Activated naive CD4-positive, alpha-beta T cell treated with anti-CD3 and anti-CD28 coated beads, Interleukin-2, amount 50 U/mL, for 72 hours (primary cell): ENCODE results near the gene TLE5. TPM values are rescaled to one million over a fixed set of nuclear protein-coding genes. Genes with fewer than 3 reads are reported as not detected.

Source experiments
- ATAC-seq, 2 donors: fragments of 150-1000 bp; cut with Tn5 transposase; 2 replicates each; pipeline ENCODE4 v1.10.0; 2021; ENCODE audit warnings: mild to moderate bottlenecking in 2 of 2, moderate library complexity in 2 of 2
- DNase-seq, 2 donors: peaks; one replicate each; pipeline ENCODE4 v3.0.0; 2021 to 2022; ENCODE audit warnings: low spot score in 2 of 2
- H3K27ac Mint-ChIP-seq, 2 donors: one replicate each; pipeline ENCODE4 v1.8.0; 2022; ENCODE audit warnings: mild to moderate bottlenecking in 2 of 2, mixed read lengths in 2 of 2
- H3K36me3 Mint-ChIP-seq, 2 donors: one replicate each; pipeline ENCODE4 v1.8.0; 2022; ENCODE audit warnings: mixed read lengths in 2 of 2
- H3K9me3 Mint-ChIP-seq, 2 donors: one replicate each; pipeline ENCODE4 v1.8.0; 2022; ENCODE audit warnings: mixed read lengths in 2 of 2
- total RNA-seq, 2 donors: library from RNA; stranded (reverse); gene quantifications; one replicate each; pipeline ENCODE4 v1.2.3, GENCODE V29; 2022

The TLE5 gene
- 100 to 1,000 TPM; 335 to 405 TPM for total RNA-seq

DNA sequence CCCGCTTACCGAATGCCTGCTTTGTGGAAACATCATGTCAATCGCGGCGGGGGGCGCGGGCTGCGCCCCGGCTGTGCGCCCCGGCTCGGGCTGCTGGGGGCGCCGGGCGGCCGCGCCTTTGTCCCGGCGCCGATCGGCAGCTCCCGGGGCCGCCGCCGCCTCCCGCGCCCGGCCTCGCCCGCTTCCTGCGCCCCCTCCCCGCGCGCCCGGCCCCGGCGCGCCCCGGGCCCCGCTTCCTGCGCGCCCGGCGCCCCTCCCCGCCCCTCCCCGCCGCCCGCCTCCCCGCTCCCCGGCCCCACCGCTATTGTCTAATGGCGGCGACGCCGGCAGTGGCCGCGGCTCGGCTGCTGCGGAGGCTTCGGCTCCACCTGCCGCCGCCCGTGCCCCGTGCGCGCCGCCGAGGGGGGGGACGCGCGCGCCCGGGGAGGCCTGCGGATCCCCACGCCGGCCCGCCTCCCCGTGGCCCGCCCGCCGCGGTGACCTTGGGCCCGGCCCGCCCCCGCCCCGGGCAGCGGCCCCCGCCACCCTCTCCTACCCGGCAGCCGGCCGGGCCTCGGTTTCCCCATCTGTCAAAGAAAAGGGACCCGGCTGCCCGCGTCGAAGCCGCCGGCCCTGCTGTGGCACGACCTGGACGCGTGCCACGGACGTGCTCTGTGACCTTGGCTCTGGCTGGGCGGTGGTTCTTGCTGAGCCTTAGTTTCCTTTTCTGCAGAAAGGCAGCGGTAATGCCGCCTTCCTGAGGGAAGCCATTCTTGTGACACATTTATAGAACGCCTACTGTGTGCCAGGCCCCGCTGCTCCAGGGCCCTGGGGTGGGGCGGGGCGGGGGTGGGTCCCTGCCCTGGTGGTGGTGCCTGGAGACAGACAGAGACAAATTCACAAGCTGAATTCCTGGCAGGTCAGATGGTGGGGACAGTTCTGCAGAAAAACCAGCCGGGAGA is at the start of gene TLE5:
Gene TLE5, minus strand, starts transcription at position 331 of the 941 bp plus-strand sequence. Its CDS starts 295 bp downstream, at position 36.
- DNase-seq (peak; percentile 70 to 78), ATAC-seq (peak; percentile 81 to 84)
- Mint-ChIP-seq H3K9me3 (no peaks in the 10 kb centered on the region), H3K36me3 (peaks cover 5 to 17% of the 10 kb centered on the region in 2 donors), H3K27ac (peak within 1 kb of the TSS; percentile 96 to 98)

DNA sequence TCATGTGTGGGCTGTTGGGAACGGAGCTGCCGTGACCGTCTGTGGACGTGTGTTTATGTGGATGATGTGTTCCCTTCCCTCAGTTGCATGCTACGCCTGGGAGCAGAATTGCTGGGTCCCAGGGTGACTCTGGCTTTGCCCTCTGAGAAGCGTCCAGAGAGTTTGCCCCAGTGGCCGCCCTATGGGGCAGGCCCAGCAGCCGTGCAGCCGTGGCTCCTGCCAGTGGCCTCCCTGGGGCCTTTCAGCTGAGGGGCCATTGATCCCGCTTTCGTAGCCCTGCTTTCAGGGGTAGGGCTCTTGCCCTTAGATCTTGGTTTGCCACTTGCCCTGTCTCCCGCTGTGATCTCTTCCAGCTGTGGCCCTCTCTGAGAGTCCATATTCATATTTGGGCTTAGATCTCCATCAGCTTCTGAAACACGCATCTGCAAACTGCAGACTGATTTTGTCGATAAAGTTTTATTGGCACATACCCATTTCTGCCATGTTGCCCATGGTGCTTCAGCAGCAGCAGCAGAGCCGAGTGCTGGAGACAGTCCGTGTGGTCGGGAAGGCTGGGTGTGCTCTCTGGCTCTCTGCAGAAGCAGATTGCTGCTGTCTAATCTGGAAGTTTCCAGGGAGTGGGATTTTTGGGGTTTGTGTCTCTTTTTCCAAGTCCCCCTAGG is 49.4 kb upstream of the TLE5 start:
- H3K36me3 Mint-ChIP-seq = no peaks in the 10 kb centered on the region
- no peaks in the 10 kb centered on the region for H3K9me3 Mint-ChIP-seq
- DNase-seq (no peak), ATAC-seq (no peak)
- no peak overlapping the region for H3K27ac Mint-ChIP-seq

DNA sequence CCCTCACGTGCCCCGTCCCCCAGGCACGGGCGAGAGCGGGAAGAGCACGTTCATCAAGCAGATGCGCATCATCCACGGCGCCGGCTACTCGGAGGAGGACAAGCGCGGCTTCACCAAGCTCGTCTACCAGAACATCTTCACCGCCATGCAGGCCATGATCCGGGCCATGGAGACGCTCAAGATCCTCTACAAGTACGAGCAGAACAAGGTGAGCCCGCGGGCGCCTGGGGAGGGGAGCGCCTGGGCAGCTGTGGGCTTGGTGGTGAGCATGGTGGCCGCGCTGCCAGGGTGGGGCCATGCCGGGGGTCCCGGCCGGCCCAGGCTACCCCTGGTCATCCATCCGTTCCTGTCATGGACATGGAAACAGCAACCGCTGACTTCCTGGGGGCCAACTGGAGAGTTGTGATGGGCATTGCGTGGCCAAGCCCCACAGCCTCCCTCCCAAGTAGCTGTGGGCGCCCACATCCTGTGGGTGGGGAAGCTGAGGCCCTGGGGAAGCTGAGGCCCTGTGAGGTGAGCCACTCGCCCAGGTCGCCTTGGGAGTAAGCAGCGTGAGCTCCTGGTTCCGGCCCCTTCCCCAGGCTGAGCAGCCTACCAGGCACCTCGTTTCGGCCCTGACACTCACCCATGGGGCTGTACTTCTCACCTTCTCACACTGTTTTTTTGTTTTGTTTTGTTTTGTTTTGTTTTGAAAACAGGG is 48.0 kb upstream of the TLE5 start:
- no peaks in the 10 kb centered on the region for H3K9me3 Mint-ChIP-seq
- DNase-seq (no peak), ATAC-seq (no peak)
- peak overlapping the region in 1 of 2 donors; percentile 77 for H3K27ac Mint-ChIP-seq
- H3K36me3 Mint-ChIP-seq = no peaks in the 10 kb centered on the region

DNA sequence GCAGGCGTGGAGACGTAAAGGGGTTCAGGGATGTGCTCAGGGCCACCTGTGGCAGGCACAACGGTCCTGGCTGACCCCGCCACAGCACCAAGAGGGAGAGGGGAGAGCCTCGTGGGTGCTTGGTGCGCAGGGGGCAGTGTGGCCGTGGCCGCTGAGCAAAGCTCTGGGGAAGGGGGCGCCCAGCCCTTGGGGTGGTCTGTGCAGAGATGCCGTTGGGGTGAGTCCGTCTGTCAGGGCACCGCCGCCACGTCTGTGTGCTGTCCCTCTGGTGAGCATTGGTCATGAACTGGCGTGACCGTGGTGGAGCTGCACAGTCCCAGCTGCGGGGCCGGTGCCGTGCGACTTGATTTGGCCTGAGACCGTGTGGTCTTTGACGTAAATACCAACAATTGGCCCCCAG is 47.2 kb upstream of the TLE5 start:
- DNase-seq = no peak
- no peaks in the 10 kb centered on the region for H3K36me3 Mint-ChIP-seq
- H3K9me3 Mint-ChIP-seq = no peaks in the 10 kb centered on the region
- no peak for ATAC-seq
- peak overlapping the region in 1 of 2 donors; percentile 86 for H3K27ac Mint-ChIP-seq

DNA sequence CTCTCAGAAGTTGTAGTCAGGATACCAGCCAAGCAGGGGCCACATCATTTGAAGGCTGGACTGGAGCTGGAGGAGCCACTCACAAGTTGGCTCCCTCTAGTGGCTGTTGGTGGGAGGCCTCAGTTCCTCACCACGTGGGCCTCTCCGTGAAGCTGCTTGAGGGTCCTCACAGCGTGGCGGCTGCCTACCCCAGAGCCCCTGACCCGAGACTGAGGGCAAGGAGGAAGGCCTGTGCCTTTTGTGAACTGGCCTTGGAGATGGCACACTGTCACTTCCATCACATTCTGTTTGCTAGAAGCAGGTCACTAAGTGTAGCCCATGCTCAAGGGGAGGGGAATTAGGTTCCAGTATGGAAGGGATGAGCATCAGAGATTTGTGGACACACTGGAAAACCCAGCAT is 46.5 kb upstream of the TLE5 start:
- H3K36me3 Mint-ChIP-seq = no peaks in the 10 kb centered on the region
- H3K9me3 Mint-ChIP-seq = no peaks in the 10 kb centered on the region
- ATAC-seq = peak; percentile 76 to 78
- peak; percentile 71 to 76 for DNase-seq
- peak overlapping the region; percentile 9 to 23 for H3K27ac Mint-ChIP-seq

GRCh38 chr19:3107658-3108057 is 45.4 kb upstream of the TLE5 start:
- Mint-ChIP-seq H3K27ac (peak overlapping the region in 1 of 2 donors; percentile 9), H3K9me3 (no peaks in the 10 kb centered on the region), H3K36me3 (no peaks in the 10 kb centered on the region)
- no peak for DNase-seq
- no peak for ATAC-seq

- H3K9me3 Mint-ChIP-seq = no peaks in the 10 kb centered on the region
- ATAC-seq (no peak), DNase-seq (no peak)
- H3K27ac Mint-ChIP-seq = no peak overlapping the region
- no peaks in the 10 kb centered on the region for H3K36me3 Mint-ChIP-seq
Observed at GRCh38 chr19:3106509-3107141, 44.3 kb upstream of the TLE5 start.

DNA sequence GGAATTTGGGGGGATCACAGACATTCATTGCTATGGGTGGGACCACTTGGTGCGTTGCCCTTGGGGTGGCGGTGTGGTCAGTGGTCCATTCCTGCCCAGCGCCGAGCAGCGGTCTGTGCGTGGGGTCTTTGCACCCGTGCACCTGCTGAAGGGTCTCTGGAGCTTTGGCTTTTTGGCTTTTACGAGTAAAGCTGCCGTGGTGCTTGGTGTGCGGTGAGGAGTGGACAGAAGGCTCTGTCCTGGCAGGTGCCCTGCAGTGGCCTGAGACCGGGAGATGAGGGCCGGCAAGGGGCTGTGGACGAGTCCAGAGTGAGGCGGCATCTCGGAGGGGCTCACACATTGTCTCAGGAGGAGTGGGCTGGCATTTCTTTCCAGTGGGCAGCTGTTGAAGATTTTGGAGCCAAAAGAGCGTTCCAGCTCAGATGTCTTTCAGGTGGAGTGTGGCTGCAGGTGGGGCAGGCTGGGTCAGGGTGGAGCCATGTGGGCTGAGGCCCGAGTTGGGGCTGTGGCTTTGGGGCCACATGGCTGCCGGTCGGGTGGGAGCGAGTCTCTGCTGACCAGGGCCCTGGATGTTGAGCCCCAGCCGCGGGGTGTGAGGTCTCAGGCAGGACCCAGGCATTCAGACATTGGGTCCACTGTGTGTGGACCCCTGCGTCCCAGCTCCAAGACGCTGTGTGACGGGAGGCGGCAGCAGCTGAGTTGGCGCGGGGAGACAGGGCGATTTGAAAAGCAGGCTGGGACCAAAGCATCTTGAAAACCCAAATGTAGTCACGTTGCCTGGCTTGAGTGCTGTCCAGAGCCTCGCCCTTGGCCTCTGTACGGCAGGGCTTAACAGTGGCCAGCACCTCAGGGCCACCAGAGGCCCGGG is 43.6 kb upstream of the TLE5 start:
- H3K36me3 Mint-ChIP-seq = no peaks in the 10 kb centered on the region
- no peaks in the 10 kb centered on the region for H3K9me3 Mint-ChIP-seq
- no peak for ATAC-seq
- no peak overlapping the region for H3K27ac Mint-ChIP-seq
- DNase-seq = no peak

DNA sequence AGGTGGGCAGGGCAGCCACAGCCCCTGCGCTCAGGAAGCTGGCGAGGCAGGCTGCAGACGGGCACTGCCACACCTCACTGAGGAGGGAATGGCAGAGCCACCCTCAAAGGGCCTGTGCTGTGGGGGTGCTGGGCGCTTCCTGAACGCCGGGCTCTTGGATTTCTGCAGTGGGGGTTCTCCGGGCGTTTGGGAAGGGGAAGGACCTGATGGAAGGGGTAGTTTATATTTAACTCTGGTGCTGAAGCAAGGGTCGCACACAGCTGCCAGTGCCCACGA is 42.4 kb upstream of the TLE5 start:
- DNase-seq (no peak), ATAC-seq (no peak)
- Mint-ChIP-seq H3K27ac (peak overlapping the region in 1 of 2 donors; percentile 15), H3K36me3 (no peaks in the 10 kb centered on the region), H3K9me3 (no peaks in the 10 kb centered on the region)

GRCh38 chr19:3102239-3103140 is 40.2 kb upstream of the TLE5 start:
- Mint-ChIP-seq H3K9me3 (no peaks in the 10 kb centered on the region), H3K36me3 (no peaks in the 10 kb centered on the region)
- ATAC-seq = no peak

DNA sequence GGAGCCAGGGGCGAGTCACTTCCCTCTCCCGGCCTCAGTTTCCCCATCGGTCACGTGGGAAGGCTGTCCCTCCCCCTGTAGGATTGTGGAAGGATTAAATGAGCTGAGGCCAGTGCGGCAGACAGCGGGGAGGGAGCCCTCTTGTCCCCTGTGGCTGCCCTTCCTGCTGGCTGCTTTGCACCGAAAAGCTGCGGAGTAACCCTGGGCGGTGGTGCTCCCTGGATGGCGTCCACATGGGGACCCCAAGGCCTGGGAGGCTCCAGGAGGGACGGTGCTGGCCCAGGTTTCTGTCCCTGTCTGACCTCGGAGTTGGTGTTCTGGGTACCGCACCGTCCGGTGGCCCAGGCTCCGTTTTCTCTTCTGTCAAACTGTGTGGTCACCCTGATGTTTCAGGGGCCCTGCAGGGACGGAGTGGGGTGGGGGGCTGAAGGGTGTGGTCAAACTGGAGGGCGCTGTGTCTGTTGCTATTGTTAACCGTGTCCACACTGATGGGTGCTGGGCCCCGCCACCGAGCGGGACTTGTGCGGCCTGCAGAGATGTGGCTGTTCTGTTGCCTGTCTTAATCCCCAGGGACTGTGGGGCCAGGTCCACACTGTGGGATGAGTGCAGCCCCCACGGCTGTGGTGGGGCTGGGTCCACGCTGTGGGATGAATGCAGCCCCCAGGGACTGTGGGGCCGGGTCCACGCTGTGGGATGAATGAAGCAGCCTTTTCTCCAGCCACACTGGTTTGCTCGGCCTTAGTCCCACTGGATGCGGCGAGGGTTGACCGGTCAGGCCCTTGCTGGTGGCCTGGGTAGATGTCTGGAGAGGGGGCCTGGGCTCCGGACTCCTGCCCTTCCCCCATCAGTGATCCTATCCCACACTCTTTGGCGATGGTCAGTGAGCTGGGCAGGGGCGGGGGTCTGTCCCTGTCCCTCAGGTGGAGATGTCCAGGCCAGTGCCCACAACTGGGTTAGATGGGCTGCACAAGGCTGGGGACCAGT is 38.7 kb upstream of the TLE5 start:
- ATAC-seq (no peak), DNase-seq (no peak)
- Mint-ChIP-seq H3K36me3 (no peaks in the 10 kb centered on the region), H3K27ac (no peak overlapping the region), H3K9me3 (no peaks in the 10 kb centered on the region)

More at GRCh38 chr19:3102239-3103140, 40.2 kb upstream of the TLE5 start:
- no peak for DNase-seq
- H3K27ac Mint-ChIP-seq = no peak overlapping the region

DNA sequence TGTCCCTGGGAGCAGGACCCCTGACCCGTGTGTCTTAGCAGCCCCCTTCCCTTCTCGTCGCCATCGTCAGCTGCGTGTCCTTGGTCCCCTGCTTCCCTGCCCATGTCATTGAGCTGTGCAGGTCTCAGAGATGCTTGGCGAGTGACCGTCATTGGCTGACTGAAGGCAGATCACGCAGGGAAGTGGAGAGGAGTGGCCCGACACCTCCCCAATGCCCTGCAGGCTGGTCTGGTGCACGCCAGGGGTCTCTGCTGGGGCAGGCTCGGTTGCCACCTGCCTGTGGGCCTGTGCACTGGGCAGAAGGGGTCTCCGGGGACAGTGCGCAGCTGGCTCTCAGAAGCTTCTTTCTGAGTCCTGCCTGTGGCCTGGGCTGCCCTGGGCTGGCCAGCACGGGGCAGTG is 38.0 kb upstream of the TLE5 start:
- H3K27ac Mint-ChIP-seq = no peak overlapping the region
- no peak for ATAC-seq
- H3K9me3 Mint-ChIP-seq = no peaks in the 10 kb centered on the region
- DNase-seq = no peak
- no peaks in the 10 kb centered on the region for H3K36me3 Mint-ChIP-seq

DNA sequence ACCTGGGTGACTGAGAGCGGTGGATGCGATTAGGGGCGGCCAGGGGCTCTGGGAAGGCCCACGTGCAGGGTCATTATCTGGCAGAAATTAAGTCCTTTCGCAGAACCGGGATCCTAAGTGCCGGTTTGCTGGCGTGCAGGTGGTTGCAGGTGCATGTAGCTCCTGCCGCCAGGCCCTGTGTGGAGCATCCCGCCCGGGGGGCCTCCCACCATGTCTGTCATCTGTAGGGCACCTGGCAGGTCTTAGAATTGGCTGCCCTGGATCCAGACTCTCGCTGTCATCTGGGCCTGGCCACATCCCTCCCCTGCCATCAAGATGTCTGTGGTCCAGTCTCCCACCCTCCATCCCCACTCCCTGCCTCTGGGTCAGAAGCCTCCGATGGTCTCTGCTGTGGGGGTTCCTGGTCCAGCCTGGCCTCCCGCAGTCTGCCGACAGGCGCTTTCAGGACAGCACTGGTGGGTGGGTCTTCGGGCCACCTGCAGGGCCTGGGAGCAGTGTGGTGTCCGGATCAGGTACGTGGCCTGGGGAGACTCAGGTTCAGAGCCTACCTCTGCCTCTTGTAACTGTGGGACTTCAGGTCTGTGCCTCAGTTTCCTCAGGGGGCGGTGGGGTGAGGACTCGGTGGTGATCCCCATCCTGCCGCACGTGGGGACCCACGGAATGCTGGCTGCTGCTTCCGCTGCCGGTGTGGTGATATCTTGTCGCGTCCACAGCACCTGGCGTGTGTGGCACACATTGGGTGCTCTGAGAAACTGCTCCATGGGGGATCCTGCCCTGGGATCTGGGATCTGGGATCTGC is 37.3 kb upstream of the TLE5 start:
- DNase-seq (no peak), ATAC-seq (no peak)
- Mint-ChIP-seq H3K9me3 (no peaks in the 10 kb centered on the region), H3K27ac (peak overlapping the region in 1 of 2 donors; percentile 69), H3K36me3 (no peaks in the 10 kb centered on the region)
